NCI-H510A treated with DMSO at 0.1 percent for 48 hours (cell line): ENCODE results near the gene PRCP.
A peak's percentile ranks its signal among the peaks of the same experiment; 100 is the strongest.

ENCODE experiments used
- DNase-seq: peaks from one replicate; lab custom pipeline; 2025; lab: John Stamatoyannopoulos, UW

PRCP gene

DNA sequence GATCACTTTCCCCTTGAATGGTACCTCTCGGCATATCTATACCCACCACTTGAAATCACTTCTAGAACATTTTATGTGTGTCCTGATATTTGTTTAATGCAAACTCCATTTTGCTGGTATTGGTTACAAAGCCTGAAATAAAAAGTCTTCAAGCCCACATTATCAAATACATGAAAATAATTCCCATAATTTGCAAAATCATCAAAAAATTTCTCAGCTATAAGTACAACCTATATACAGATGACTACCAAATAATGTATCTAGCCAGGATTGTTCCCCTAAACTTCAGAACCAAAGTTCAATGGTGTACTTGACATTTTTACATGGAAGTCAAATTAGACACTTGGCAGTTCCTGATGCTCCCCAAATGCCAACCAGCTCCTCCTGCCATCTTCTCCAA, 71.8 kb downstream of the PRCP start:
- DNase-seq: no peak

DNA sequence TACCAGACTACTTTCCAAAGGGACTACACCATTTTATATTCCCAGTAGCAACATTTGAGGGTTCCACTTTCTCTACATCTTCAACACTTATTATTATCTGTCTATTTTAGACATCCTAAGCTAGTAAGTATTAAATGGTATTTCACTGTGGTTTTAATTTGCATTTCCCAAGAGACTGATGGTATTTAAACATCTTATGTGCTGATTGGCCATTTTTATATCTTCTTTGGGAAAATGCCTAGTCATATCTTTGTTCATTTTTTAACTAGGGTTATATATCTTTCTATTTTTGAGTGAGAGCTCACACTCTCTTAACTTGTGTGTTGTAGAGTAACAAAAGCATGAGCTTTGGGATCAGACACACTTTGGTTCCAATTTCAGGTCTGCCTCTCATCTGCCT, 73.7 kb downstream of the PRCP start:
- DNase-seq: no peak

DNA sequence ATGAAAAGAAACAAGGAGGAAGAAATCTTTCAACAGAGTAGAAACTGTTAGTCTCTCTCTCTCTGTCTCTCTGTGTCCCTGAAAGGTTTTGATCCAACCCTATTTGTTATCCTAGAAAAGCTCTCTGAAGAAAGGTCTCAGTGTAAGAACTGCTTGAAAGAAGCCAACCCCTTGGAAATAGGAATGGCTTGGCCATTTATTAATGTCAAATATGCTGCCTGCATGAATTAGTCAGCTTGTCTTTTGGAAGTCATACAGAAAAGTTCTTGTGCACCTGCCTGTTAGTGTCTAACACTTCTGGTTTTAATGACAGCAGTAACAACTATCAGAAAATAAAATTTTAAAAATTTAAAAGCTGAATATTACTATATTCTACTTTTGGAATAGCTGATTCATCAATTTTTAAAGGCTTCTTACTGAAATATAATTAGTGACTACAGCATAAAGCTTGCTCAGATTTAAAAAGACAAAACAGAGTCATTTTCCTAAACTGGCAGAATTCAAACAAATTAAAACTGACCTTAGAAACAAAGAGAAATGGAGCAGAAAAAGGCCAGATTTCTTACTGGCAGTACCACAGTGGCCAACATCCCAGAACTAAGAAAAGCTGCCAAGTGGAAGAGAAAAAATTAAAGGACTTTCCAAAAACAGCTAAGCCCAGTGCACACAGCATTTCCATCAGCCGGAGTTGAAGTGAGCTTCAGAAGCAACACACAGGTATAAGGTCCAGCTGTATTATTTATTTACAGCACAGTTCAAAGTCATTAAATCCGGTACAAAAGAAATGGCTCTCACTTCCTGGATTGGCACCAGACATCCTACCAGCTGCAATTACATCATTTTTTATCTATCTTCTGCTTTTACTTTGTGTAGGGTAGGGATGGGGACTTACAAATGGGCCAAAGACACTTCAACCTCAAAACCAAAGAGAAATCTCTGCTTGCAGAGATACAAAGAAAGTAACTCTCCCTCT, 76.3 kb downstream of the PRCP start:
- DNase-seq: peak; percentile 11

DNA sequence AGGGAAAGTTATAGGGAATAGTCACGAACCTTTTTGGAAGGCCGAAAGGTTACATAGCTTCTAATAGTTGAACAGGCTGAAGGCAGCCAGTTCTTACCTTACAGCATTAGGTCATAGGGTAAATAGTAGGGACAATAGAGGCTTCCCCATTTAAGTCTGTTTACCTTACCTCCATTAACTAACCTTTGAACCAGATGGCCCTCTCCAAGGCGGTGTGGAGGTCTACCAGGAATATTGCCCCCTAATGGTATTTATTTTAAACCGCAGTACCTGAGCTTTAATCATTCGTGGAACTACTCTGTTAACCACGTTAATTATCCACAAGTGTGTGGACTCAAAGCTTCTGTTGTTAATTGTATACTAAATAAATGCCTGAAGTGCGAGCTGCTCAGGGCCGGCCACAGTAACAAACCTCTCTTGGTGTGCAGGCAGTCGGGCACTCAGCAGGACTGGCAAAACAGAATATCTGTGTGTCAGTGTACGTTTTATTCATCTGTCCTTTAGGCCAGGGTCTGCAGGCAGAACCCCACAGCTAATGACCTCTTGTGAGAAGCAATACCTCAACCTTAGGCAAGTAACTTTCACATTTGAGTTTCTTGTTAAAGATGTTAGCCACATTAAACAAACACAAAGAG, 81.7 kb downstream of the PRCP start:
- DNase-seq: peak; percentile 63

DNA sequence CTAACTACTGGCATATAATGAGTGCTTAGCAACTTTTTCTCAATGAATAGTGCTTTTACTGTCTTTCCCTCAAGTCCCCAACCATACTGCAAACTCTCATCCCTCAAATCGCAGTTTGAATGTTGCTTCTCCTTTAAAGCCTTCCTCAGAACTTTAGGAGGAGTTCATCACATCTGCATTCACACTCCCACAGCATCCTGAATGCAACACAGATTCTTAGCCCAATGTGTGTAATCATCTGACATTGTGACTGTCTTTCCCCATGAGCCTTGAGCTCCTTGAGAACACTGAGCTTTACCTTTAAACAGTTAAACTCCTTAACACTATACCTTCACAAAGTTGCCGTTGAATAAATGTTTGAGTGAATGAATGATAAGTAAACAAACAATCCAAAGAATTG, 84.8 kb downstream of the PRCP start:
- DNase-seq: no peak

DNA sequence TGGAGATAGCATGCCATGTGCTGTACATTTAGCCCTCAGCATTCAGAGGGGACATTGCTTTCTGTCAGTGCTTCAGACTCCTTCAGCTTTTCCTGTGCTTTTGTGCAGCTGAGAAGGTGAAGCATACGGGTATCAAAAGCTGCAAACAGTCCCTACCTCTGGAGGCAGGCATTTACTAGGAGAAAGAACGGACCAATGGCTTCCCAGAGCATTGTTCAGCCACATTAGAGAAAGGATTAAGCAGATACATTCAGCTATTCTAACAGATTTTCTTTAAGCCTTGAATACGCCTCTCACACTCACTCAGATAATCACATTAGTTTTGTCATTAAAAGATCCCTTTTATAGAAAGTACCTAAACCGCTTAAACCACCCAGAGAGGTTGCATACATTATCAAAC, 85.9 kb downstream of the PRCP start:
- DNase-seq: no peak

DNA sequence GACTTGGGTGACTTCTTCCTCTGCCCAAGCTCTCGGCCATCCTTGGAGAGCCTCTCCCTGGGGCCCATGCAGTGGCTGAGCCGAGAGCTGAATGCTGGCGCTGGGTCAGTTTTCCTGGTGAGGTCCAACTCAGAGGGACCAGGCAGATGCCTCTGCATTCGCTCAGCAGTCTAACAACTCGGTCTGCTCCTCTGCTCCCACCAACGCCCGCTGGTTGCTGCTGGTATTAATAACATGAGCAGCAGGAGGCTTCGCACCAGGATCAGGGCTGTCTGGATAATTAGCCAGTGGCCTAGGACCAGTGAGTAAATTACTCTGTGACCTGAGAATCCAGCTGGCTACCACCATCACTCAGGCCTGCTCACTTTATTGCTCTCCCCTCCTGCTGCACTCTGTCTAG, 88.9 kb downstream of the PRCP start:
- no peak for DNase-seq

DNA sequence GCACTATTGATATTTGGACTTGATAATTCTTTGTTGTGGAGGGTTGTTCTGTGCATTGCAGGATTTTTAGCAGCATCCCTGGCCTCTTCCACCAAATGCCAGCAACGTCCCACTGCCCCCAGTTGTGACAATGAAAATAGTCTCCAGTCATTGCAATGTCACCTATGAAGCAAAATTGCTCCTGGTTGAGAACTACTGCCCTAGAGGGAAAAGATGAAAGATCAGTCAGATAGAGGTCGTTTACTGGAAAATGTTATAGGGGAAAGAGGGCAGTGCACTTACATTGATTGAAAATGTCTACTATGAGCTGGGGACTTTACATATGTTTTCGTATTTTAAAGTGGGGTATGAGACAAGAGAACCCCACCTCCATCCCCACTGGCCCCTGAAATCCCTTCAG, 89.5 kb downstream of the PRCP start:
- no peak for DNase-seq

DNA sequence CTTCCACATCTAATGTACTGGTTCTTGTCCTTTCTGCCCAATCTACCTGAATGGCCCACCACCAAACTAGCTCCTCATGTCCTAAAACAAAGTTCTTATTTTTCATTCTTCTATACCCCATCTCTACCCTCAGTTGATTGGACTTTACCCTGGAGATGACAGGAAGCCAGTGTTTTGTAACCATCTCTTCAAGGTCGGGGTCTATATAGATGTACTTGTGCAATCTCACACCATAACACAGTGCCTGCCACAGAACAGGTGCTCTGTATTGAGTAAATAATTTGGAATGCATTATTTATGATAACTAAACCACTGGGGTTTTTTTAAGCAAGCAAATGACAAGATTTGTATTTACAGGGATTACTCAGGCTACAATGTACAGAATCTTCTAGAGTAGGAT, 89.9 kb downstream of the PRCP start:
- no peak for DNase-seq

DNA sequence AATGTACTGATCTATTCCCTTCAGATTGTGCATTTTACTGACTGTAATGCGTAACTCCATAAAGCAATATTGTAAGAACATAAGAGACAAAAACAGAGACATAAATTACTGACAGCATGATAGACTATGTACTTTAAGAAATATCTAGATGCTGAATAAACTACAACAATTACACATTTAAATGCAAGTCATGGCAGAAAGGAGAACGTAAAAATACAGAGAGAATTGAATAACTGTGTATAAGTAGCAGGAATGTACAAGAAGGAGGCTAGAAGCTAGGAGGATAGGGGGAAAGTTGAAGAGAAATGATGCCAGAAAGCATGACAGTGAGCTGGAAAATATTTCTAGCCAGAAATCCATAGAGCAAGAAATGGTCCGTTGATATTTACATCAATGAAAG, 92.6 kb downstream of the PRCP start:
- no peak for DNase-seq

DNA sequence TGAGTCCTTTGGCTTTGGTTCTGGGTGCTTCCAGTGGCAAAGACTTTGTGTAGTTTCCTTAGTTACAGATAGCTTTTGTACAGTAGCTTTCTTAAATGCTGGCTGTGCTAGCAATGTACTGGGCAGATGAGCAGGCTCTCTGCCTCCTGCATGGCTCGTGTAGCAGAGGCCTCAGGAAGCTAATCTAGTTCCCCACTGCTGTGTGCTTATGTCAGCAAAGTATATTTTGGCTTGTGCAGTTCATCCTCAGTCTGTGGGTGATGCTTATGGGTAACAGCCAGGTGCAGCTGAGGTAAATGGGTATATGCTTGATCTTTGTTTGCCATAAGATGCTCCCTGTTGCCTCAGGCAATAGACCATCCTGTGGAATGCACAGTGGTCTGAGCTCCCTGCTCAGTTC, 97.5 kb downstream of the PRCP start:
- DNase-seq: no peak

DNA sequence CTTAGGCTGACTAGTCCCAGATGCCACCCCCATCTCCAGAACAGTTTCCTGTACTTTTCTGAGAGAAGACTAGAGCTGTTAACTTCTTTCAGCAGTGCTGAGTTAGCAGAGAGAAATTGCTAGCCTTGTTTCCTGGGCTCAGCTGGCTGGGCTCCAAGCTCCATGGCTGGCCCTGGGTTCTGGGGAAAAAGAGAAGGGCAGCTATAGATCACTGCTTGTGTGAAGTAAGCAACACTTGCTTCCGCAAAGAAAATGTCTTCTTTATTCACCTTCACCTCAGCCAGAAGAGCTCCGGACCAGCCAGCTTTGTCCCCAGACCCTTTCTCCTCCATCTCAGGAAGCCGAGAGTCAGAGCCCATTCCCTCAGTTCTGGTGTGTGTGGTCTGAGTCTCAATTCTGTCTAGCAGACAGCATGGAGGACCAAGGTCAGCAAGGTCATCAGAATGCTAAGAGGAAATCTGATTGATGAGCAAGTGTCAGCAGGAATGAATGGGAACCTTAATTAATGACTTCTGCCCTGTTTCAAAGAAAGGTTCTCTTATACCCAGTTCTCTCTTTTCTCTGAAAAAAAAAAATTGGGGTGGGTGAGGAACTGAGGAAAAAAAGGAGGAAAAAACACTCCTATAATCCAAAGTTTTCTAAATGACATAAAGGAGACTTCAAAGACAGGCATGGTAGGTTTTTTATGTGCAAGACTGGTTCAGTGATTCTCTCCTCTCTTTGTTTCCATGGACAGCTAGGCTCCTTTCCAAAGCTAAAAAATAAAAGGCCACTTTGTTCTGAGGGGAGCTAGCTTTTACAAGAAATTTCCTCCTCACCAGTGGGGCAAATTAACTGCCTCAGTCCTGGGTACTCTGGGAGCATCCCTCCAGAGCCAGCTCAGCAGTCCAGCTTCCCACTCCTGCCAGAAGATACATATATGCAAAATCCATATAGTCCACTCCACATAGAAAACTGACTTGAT, 103.0 kb downstream of the PRCP start:
- no peak for DNase-seq

DNA sequence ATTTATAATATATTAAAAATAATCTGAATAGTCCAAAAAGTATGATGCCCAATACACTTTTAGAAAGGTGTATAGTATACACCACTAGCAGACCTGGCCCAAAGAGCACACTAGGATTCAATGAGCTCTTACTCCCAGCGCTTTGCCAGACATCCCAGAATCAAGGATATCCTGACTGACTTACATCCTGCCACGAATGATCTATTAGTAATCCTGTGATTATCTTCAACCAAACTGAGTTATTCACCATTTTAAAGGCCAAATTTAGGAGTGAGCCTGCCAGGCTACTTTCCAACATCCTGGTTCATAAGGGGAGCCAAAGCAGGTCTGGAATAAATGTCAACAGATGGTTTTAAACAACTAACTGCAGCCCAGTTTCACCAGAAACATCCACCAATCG, 105.7 kb downstream of the PRCP start:
- DNase-seq: no peak

DNA sequence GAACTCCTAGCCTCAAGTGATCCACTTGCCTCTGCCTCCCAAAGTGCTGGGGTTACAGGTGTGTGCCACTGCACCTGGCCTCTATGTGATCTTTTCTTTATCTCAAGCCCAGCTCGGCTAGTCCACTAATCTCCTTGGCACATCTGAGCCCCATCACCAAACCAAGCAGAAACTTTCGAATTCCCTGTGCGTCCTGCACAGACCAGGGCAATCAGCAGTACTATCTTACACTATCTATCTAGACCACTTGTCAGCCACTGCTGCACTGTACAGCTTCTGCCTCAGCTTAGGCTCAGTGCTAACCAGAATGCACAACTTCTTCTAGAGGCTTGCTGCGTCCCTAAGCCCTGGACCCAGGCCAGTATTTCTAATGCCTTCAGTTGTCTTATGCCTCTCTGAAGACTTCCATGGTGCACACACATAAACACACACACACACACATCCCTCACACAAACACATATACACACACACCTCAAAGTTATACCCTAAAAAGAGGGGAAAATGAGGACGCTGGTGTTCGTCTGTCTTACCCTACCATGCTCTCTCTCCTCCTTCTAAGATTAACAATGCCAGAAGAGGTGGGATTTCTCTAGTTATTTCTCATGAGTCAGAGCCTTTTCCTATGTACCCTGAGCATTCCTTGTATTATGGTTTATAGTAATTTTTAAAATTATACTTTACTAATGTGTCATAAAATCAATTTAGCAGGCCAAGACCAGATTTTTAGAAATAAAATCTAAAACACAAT, 107.2 kb downstream of the PRCP start:
- no peak for DNase-seq

DNA sequence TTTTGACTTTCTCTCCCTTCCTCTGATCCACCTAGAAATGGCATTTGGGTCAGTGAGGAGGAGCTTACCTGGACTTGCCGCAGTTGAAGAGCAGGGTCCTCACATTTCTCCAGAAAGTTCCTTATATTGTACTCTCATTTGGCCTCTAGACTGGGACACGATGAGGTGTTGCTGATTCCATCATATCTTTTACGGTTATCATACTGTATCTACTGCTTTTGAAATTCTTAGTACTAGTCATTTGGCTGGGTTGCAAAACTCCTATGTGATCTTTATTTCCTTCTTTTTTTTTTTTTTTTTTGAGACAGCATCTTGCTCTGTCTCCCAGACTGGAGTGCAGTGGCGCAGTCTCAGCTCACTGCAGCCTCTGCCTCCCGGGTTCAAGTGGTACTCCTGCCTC, 107.9 kb downstream of the PRCP start:
- DNase-seq: no peak

DNA sequence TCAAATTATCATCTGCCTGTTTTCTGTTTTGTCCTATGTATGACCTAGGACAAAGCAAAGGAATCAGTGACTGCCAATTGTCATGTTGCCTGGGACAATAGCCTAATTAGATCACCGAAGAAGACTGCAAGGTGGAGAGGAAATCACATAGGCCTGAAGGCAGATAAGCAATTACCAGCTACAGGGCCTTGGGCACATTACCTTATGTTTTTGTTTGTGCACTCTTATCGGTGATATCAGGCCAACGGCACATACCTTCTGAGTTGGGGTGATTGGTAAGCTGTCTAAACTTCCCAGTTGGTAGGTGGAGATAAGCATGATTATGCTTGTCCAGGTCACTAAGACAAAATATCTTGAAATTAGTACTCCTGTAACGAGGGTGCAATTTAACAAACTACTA, 108.5 kb downstream of the PRCP start:
- no peak for DNase-seq

DNA sequence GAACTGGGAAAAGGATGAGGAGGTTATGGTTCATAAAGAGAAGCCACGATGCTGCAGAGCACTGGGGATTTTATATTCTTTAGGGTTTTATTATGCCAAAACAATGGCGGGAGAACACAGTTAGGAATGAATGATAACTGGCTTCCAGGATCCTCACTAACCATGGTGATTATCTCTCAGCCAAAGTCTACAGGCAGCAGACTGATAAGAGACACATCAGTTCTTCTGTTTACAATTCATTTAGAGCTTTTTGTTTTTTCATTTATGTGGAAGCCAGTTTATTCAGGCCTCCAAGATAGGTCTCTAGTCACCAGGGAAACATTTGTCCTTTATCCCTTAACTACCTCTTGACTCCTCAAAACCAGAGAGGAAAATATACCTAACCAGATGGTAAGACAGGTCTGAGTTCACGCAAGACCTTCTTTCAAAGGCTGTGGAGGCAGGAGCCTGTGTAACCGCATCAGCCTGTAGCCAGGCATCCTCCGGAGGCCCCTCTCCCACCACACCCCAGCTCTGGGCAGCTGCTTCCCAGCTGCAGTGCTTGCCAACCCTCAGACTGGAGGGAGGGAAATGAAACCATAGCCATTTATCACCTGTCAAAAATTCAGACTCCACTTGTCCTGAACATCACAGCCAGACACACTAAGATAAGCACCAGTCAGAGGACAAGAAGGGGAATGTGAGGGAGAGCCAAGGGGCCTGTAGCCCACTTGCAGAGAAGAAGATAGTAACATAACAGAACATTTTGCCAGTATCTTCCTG, 109.3 kb downstream of the PRCP start:
- DNase-seq: peak; percentile 23

DNA sequence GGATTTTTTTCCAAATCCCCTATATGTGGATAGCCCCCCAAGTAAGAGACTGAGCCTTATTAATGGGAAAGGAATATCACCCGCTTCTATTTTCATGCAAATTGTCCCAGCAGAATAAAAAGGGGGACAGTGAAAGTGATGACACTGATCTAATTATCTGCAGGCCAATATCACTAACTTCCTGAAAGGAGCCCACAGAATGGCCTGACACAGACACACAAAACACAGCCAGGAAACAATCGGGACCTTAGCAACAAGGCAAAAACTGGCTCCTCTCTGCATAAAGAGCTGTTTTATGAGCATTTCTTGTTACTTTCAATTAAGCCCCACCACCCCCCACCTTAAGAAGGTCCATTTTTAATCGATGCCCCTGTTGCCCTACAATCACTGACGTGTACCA, 112.2 kb downstream of the PRCP start:
- DNase-seq: no peak

DNA sequence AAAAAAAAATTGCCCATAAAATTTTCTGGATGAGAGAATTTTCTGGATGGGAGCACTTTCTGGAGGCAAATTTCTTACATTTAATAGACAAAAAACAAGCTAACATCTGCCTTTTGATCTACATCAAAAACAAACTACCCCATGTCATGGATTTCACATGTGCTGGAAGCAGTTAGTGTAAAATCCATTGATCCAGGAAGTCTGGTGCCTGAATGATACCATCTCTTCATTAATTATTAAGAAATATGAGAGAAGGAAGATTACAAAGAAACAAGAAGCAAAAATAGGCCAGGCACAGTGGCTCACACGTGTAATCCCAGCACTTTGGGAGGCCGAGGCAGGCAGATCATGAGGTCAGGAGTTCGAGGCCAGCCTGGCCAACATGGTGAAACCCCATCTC, 113.4 kb downstream of the PRCP start:
- DNase-seq: no peak

DNA sequence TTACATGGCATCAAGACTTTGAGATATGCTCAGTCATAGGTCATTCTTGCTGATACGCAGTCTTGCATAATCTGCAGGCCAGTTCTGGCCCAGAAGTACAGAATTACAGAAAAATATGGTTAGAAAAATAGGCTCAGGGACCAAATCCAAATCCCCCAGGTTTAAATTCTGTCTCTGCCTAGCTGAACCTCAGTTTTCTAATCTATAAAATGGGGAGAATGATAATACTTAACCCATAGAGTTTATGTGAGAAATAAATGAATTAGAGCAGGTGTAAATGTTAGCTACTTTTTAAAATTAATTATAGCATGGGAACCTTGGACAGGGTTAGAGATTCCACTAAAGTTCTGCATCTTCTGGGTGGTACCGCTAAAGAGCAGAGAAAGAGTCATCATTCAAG, 114.2 kb downstream of the PRCP start:
- DNase-seq: no peak

DNA sequence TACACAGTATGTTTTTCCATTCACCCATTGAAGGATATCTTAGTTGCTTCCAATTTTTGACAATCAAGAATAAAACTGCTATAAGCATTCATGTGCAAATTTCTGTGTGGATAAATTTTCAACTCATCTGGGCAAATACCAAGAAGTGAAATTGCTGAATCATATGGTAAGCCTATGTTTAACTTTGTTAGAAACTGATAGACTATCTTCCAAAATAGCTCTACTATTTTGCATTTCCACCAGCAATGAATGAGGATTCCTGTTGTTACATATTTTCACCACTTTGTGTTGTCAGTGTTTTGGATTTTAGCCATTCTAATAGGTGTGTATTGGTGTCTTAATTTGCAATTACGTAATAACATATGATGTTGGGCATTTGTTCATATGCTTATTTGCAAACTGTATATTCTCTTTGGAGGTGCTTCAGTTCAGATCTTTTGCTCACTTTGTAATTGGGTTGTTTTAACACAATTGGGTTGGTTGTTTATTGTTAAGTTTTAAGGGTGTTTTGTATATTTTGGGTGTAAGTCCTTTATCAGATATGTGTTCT, 117.3 kb downstream of the PRCP start:
- no peak for DNase-seq
